HL-60 (cell line): Measurements from ENCODE around the gene CDK5R1.

ENCODE experiments used
- DNase-seq, 2 experiments: peaks; one replicate each; pipeline ENCODE4 v3.0.0-alpha.2; 2010 to 2020; ENCODE audit warnings: low read depth in 1 of 2, low spot score in 1 of 2
- H3K27ac ChIP-seq: fragments of 250-450 bp; sonication (Bioruptor Pico); replicated peaks from 2 replicates; pipeline ENCODE4 v1.5.1; 2020; ENCODE audit warnings: mild to moderate bottlenecking, moderate library complexity
- H3K27me3 ChIP-seq: fragments of 250-450 bp; sonication (Bioruptor Pico); 2 replicates; pipeline ENCODE4 v1.5.1; 2021; ENCODE audit warnings: mild to moderate bottlenecking, moderate library complexity; ENCODE audit not compliant: insufficient read depth, poor library complexity, severe bottlenecking
- H3K4me3 ChIP-seq: replicated peaks from 2 replicates; pipeline ENCODE4 v1.5.1; 2011; ENCODE audit warnings: mild to moderate bottlenecking, control low read depth, low read length; ENCODE audit not compliant: insufficient read depth
- CTCF ChIP-seq: IDR thresholded peaks from one replicate; pipeline ENCODE4 v1.5.1; 2011; ENCODE audit warnings: low read length, control low read depth, inconsistent platforms; ENCODE audit not compliant: insufficient read depth
- GABPA ChIP-seq: IDR thresholded peaks from 2 replicates; pipeline ENCODE4 v1.6.1; 2012; ENCODE audit warnings: low read depth
- POLR2AphosphoS5 ChIP-seq: IDR thresholded peaks from 2 replicates; pipeline ENCODE4 v1.6.1; 2012; ENCODE audit warnings: low read depth
- SPI1 ChIP-seq: IDR thresholded peaks from 2 replicates; pipeline ENCODE4 v1.6.1; 2012; ENCODE audit warnings: low read depth, mild to moderate bottlenecking, borderline replicate concordance
- TF ChIP-seq, protein P1 (sequence below): IDR thresholded peaks from 2 replicates; pipeline ENCODE4 v1.6.1; 2012; ENCODE audit warnings: low read depth; ENCODE audit not compliant: insufficient replicate concordance

CDK5R1 gene

DNA sequence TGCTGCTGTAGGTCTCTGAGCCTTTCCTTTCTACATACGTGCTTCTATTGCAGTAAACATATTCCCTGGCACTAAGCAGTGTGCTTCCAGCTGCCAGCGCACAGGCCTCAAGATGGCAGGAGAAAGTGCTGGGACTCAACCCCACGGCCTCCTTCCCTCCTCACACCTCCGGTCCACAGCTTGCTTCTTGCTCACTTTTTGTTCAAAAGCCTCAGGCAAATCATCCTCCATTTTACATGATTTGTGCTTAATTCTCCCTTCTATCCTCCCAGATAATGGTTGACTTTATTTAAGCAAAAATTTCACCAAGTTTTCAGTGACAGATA, 5.4 kb downstream of the CDK5R1 start:
- TF ChIP-seq SPI1 (no peak), GABPA (no peak), CTCF (no peak), POLR2AphosphoS5 (no peak)
- TF ChIP-seq, protein P1, sequence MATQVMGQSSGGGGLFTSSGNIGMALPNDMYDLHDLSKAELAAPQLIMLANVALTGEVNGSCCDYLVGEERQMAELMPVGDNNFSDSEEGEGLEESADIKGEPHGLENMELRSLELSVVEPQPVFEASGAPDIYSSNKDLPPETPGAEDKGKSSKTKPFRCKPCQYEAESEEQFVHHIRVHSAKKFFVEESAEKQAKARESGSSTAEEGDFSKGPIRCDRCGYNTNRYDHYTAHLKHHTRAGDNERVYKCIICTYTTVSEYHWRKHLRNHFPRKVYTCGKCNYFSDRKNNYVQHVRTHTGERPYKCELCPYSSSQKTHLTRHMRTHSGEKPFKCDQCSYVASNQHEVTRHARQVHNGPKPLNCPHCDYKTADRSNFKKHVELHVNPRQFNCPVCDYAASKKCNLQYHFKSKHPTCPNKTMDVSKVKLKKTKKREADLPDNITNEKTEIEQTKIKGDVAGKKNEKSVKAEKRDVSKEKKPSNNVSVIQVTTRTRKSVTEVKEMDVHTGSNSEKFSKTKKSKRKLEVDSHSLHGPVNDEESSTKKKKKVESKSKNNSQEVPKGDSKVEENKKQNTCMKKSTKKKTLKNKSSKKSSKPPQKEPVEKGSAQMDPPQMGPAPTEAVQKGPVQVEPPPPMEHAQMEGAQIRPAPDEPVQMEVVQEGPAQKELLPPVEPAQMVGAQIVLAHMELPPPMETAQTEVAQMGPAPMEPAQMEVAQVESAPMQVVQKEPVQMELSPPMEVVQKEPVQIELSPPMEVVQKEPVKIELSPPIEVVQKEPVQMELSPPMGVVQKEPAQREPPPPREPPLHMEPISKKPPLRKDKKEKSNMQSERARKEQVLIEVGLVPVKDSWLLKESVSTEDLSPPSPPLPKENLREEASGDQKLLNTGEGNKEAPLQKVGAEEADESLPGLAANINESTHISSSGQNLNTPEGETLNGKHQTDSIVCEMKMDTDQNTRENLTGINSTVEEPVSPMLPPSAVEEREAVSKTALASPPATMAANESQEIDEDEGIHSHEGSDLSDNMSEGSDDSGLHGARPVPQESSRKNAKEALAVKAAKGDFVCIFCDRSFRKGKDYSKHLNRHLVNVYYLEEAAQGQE = no peak
- peak overlapping the region; percentile 42 for H3K27ac ChIP-seq
- DNase-seq = no peak
- H3K27me3 ChIP-seq = no peaks in the 10 kb centered on the region
- no peak overlapping the region for H3K4me3 ChIP-seq

GRCh38 chr17:32492648-32493289, 6.0 kb downstream of the CDK5R1 start:
- peak; percentile 82 for TF ChIP-seq SPI1
- TF ChIP-seq, protein P1 = no peak
- Histone ChIP-seq H3K4me3 (no peak overlapping the region), H3K27ac (peak overlapping the region; percentile 42), H3K27me3 (no peaks in the 10 kb centered on the region)
- DNase-seq = peak in 1 of 2 experiments; percentile 58

- TF ChIP-seq, protein P1 = no peak
- TF ChIP-seq GABPA = no peak
- Histone ChIP-seq H3K27me3 (no peaks in the 10 kb centered on the region), H3K4me3 (no peak overlapping the region), H3K27ac (no peak overlapping the region)
- no peak for DNase-seq
Measured at GRCh38 chr17:32493571-32493970, 6.8 kb downstream of the CDK5R1 start.

DNA sequence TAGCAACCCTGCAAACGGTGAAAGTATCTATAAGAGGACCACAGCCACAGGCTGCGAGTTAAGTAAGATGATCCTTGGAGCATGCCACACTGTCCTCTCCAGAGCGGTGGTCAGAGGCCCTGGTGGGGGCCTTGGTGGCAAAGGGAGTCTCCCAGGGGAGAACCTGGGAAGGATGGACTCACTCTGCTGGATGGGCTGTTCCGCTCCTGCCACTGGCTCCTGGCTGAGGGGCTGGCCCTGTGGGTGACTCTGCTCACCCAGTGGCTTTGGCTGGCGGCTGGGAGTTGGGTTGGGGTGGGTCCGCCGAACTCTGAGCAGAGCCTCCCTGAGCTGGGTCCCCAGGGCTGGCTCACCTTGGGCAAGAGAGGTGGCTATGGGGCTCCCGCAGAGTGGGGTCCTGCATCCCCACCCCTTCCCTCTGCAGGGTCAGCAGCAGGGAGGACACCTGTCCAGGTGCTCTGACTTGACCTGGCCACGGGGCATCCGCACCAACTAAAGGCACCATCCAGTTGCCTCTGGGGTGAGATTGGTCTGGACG, 7.3 kb downstream of the CDK5R1 start:
- TF ChIP-seq CTCF (no peak), SPI1 (no peak), GABPA (no peak), POLR2AphosphoS5 (no peak)
- TF ChIP-seq, protein P1 = no peak
- Histone ChIP-seq H3K27me3 (no peaks in the 10 kb centered on the region), H3K4me3 (peak overlapping the region; percentile 45), H3K27ac (peak overlapping the region; percentile 48)
- DNase-seq = no peak
